ENCODE data around the gene C2orf69. TPM values are rescaled to one million over a fixed set of nuclear protein-coding genes. Genes with fewer than 3 reads are reported as not detected.

C2orf69 gene
- total RNA-seq, 1 donor, result 20.3 TPM

GRCh38 chr2:199896617-199897016 is 14.5 kb upstream of the C2orf69 start:
- Histone ChIP-seq H4K20me1 (ENCODE audit: insufficient read depth, low read length) (no peaks in the 10 kb centered on the region), H2AFZ (ENCODE audit: low read length) (no peak overlapping the region), H3K79me2 (ENCODE audit: insufficient read depth, low read length) (no peaks in the 10 kb centered on the region), H3K4me2 (ENCODE audit: insufficient read depth, low read length) (no peak overlapping the region), H3K27ac (ENCODE audit: low read depth, low read length) (no peak overlapping the region), H3K4me1 (ENCODE audit: insufficient read depth, low read length) (no peaks in the 10 kb centered on the region), H3K27me3 (ENCODE audit: insufficient read depth, low read length) (no peaks in the 10 kb centered on the region), H3K4me3 (ENCODE audit: insufficient read depth, low read length) (no peak overlapping the region), H3K36me3 (ENCODE audit: insufficient read depth, low read length) (no peaks in the 10 kb centered on the region), H3K9me3 (ENCODE audit: low read depth, low read length) (no peaks in the 10 kb centered on the region)
- no peak for DNase-seq (ENCODE audit: insufficient read length, low spot score, missing footprints)
- no peak for TF ChIP-seq CTCF (IDR thresholded peaks at IDR 0.05; ENCODE audit: extremely low read depth, low read depth, low read length)

- H3K9me3 ChIP-seq (ENCODE audit: low read depth, low read length), result no peaks in the 10 kb centered on the region
- no peak for TF ChIP-seq CTCF (IDR thresholded peaks at IDR 0.05; ENCODE audit: extremely low read depth, low read depth, low read length)
- no peak overlapping the region for H3K4me2 ChIP-seq (ENCODE audit: insufficient read depth, low read length)
These were observed 9.2 kb upstream of the C2orf69 start for GRCh38 chr2:199901942-199902341.

GRCh38 chr2:199902486-199903110 is 8.5 kb upstream of the C2orf69 start:
- H3K4me3 ChIP-seq (ENCODE audit: insufficient read depth, low read length), result no peak overlapping the region
- no peak for TF ChIP-seq CTCF (IDR thresholded peaks at IDR 0.05; ENCODE audit: extremely low read depth, low read depth, low read length)
- H4K20me1 ChIP-seq (ENCODE audit: insufficient read depth, low read length), result no peaks in the 10 kb centered on the region
- H3K27me3 ChIP-seq (ENCODE audit: insufficient read depth, low read length), result no peaks in the 10 kb centered on the region
- no peaks in the 10 kb centered on the region for H3K79me2 ChIP-seq (ENCODE audit: insufficient read depth, low read length)
- H3K9me3 ChIP-seq (ENCODE audit: low read depth, low read length), result no peaks in the 10 kb centered on the region
- H3K4me1 ChIP-seq (ENCODE audit: insufficient read depth, low read length), result no peaks in the 10 kb centered on the region
- H3K4me2 ChIP-seq (ENCODE audit: insufficient read depth, low read length), result no peak overlapping the region
- no peak for DNase-seq (ENCODE audit: insufficient read length, low spot score, missing footprints)
- H3K36me3 ChIP-seq (ENCODE audit: insufficient read depth, low read length), result no peaks in the 10 kb centered on the region
- H3K27ac ChIP-seq (ENCODE audit: low read depth, low read length), result no peak overlapping the region
- no peak overlapping the region for H2AFZ ChIP-seq (ENCODE audit: low read length)

More at GRCh38 chr2:199901942-199902341, 9.2 kb upstream of the C2orf69 start:
- no peak overlapping the region for H3K4me3 ChIP-seq (ENCODE audit: insufficient read depth, low read length)
- no peaks in the 10 kb centered on the region for H3K79me2 ChIP-seq (ENCODE audit: insufficient read depth, low read length)
- no peak overlapping the region for H3K27ac ChIP-seq (ENCODE audit: low read depth, low read length)
- H4K20me1 ChIP-seq (ENCODE audit: insufficient read depth, low read length), result no peaks in the 10 kb centered on the region
- no peak overlapping the region for H2AFZ ChIP-seq (ENCODE audit: low read length)
- no peaks in the 10 kb centered on the region for H3K27me3 ChIP-seq (ENCODE audit: insufficient read depth, low read length)
- no peaks in the 10 kb centered on the region for H3K36me3 ChIP-seq (ENCODE audit: insufficient read depth, low read length)
- no peak for DNase-seq (ENCODE audit: insufficient read length, low spot score, missing footprints)
- no peaks in the 10 kb centered on the region for H3K4me1 ChIP-seq (ENCODE audit: insufficient read depth, low read length)

- no peak for DNase-seq (ENCODE audit: insufficient read length, low spot score, missing footprints)
- no peaks in the 10 kb centered on the region for H3K4me1 ChIP-seq (ENCODE audit: insufficient read depth, low read length)
- no peak overlapping the region for H3K27ac ChIP-seq (ENCODE audit: low read depth, low read length)
- TF ChIP-seq CTCF (IDR thresholded peaks at IDR 0.05; ENCODE audit: extremely low read depth, low read depth, low read length), result no peak
- H3K4me2 ChIP-seq (ENCODE audit: insufficient read depth, low read length), result no peak overlapping the region
- no peak overlapping the region for H2AFZ ChIP-seq (ENCODE audit: low read length)
- no peaks in the 10 kb centered on the region for H3K79me2 ChIP-seq (ENCODE audit: insufficient read depth, low read length)
- no peak overlapping the region for H3K4me3 ChIP-seq (ENCODE audit: insufficient read depth, low read length)
- H3K9me3 ChIP-seq (ENCODE audit: low read depth, low read length), result no peaks in the 10 kb centered on the region
- H3K27me3 ChIP-seq (ENCODE audit: insufficient read depth, low read length), result no peaks in the 10 kb centered on the region
- H4K20me1 ChIP-seq (ENCODE audit: insufficient read depth, low read length), result no peaks in the 10 kb centered on the region
- H3K36me3 ChIP-seq (ENCODE audit: insufficient read depth, low read length), result no peaks in the 10 kb centered on the region
These were observed 8.0 kb upstream of the C2orf69 start for GRCh38 chr2:199903111-199903510.
